Neural cell (in vitro differentiated cells): ENCODE results near the gene ANTXR1.

Experiments used
- EP300 ChIP-seq: fragments of 450-650 bp; conservative IDR thresholded peaks from 2 replicates; pipeline ENCODE4 v1.6.1; 2014; ENCODE audit warnings: antibody characterized with exemption, mild to moderate bottlenecking, moderate library complexity; ENCODE audit not compliant: poor library complexity, severe bottlenecking
- EZH2 ChIP-seq: fragments of 200-600, 300-800 bp; shearing (Covaris generic), sonication (generic); IDR thresholded peaks from 2 replicates; pipeline ENCODE4 v1.6.1; 2014; ENCODE audit warnings: antibody characterized with exemption, low read length, borderline replicate concordance, mild to moderate bottlenecking; ENCODE audit not compliant: insufficient read depth, poor library complexity, severe bottlenecking
- MXI1 ChIP-seq: fragments of 450-650 bp; conservative IDR thresholded peaks from 2 replicates; pipeline ENCODE4 v1.6.1; 2014; ENCODE audit warnings: antibody characterized with exemption, mild to moderate bottlenecking; ENCODE audit not compliant: poor library complexity, severe bottlenecking
- POLR2AphosphoS5 ChIP-seq: IDR thresholded peaks from 2 replicates; pipeline ENCODE4 v1.6.1; 2012
- RAD21 ChIP-seq: fragments of 450-650 bp; conservative IDR thresholded peaks from 2 replicates; pipeline ENCODE4 v1.6.1; 2014; ENCODE audit warnings: antibody characterized with exemption, mild to moderate bottlenecking, moderate library complexity
- SMC3 ChIP-seq: fragments of 450-650 bp; conservative IDR thresholded peaks from 2 replicates; pipeline ENCODE4 v1.6.1; 2014; ENCODE audit warnings: antibody characterized with exemption, mild to moderate bottlenecking, moderate library complexity; ENCODE audit not compliant: poor library complexity
- TF ChIP-seq, protein P1 (sequence below): fragments of 450-650 bp; IDR thresholded peaks from 2 replicates; pipeline ENCODE4 v1.5.1; 2014; ENCODE audit warnings: antibody characterized with exemption, mild to moderate bottlenecking, moderate library complexity; ENCODE audit not compliant: poor library complexity, severe bottlenecking
- TF ChIP-seq, protein P2 (sequence below): IDR thresholded peaks from 2 replicates; pipeline ENCODE4 v1.6.1; 2012; ENCODE audit warnings: borderline replicate concordance

DNA sequence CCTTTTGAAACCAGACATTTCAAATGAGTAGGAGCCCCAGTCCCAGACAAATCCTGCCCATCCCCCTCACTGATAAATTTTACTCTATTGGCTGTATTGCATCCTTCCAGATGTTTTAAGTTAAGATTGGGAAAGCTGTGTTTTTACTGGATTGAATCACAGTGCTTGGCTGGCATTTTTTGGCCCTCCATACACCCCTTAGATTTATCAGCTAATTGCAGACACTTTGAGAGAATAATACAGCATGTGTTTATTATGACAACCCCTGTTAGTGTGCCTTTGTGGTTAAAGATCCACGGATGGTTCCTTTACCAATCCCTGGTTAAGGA is 74.9 kb downstream of the ANTXR1 start:
- TF ChIP-seq, protein P1, sequence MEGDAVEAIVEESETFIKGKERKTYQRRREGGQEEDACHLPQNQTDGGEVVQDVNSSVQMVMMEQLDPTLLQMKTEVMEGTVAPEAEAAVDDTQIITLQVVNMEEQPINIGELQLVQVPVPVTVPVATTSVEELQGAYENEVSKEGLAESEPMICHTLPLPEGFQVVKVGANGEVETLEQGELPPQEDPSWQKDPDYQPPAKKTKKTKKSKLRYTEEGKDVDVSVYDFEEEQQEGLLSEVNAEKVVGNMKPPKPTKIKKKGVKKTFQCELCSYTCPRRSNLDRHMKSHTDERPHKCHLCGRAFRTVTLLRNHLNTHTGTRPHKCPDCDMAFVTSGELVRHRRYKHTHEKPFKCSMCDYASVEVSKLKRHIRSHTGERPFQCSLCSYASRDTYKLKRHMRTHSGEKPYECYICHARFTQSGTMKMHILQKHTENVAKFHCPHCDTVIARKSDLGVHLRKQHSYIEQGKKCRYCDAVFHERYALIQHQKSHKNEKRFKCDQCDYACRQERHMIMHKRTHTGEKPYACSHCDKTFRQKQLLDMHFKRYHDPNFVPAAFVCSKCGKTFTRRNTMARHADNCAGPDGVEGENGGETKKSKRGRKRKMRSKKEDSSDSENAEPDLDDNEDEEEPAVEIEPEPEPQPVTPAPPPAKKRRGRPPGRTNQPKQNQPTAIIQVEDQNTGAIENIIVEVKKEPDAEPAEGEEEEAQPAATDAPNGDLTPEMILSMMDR: no peak
- TF ChIP-seq, protein P2, sequence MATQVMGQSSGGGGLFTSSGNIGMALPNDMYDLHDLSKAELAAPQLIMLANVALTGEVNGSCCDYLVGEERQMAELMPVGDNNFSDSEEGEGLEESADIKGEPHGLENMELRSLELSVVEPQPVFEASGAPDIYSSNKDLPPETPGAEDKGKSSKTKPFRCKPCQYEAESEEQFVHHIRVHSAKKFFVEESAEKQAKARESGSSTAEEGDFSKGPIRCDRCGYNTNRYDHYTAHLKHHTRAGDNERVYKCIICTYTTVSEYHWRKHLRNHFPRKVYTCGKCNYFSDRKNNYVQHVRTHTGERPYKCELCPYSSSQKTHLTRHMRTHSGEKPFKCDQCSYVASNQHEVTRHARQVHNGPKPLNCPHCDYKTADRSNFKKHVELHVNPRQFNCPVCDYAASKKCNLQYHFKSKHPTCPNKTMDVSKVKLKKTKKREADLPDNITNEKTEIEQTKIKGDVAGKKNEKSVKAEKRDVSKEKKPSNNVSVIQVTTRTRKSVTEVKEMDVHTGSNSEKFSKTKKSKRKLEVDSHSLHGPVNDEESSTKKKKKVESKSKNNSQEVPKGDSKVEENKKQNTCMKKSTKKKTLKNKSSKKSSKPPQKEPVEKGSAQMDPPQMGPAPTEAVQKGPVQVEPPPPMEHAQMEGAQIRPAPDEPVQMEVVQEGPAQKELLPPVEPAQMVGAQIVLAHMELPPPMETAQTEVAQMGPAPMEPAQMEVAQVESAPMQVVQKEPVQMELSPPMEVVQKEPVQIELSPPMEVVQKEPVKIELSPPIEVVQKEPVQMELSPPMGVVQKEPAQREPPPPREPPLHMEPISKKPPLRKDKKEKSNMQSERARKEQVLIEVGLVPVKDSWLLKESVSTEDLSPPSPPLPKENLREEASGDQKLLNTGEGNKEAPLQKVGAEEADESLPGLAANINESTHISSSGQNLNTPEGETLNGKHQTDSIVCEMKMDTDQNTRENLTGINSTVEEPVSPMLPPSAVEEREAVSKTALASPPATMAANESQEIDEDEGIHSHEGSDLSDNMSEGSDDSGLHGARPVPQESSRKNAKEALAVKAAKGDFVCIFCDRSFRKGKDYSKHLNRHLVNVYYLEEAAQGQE: no peak
- no peak for TF ChIP-seq EZH2
- TF ChIP-seq SMC3: no peak
- TF ChIP-seq RAD21: no peak
- no peak for TF ChIP-seq MXI1
- no peak for TF ChIP-seq POLR2AphosphoS5
- no peak for TF ChIP-seq EP300
